Measurements from ENCODE around the gene SPDYE2B. TPM values are rescaled to one million over a fixed set of nuclear protein-coding genes. Genes with fewer than 3 reads are reported as not detected.
"Not testable (repeated sequence)": the region's sequence is repeated elsewhere in the genome, so short reads cannot be mapped to it uniquely, and the experiment has no call there.

SPDYE2B gene
- total and polyA plus RNA-seq, 2 donors (not counting 1 experiment from before 2014, with no cell fraction given), result not detected

GRCh38 chr7:102616507-102617125, 33.5 kb upstream of the SPDYE2B start, which contains the start of gene RASA4:
Gene RASA4 (minus strand): TSS chr7:102616756. CDS start chr7:102616689, 67 bp downstream.
- H3K27me3 Mint-ChIP-seq; intact Hi-C loops (cut with micrococcal nuclease); H3K4me1 Mint-ChIP-seq; H3K36me3 ChIP-seq (replicated peaks in 1 of 2; ENCODE audit: control extremely low read depth in 1 of 2, control insufficient read depth in 1 of 2, extremely low read depth in 1 of 2, insufficient read depth in 2 of 2, low read length in 1 of 2); H2AFZ ChIP-seq (ENCODE audit: insufficient read depth, low read depth, low read length, poor library complexity, severe bottlenecking); H3K79me2 ChIP-seq (ENCODE audit: control insufficient read depth, insufficient read depth, low read length); H3K9me3 ChIP-seq (ENCODE audit: control extremely low read depth in 1 of 3, control insufficient read depth in 2 of 3, insufficient read depth in 1 of 3, low read length in 2 of 3); H4K20me1 ChIP-seq (ENCODE audit: control insufficient read depth, insufficient read depth, low read length, poor library complexity, severe bottlenecking); H3K27ac Mint-ChIP-seq; H3K9ac ChIP-seq (ENCODE audit: low read length); H3K27me3 ChIP-seq (replicated peaks in 1 of 4; ENCODE audit: control extremely low read depth in 1 of 4, control insufficient read depth in 3 of 4, insufficient read depth in 4 of 4, low read length in 3 of 4); CTCF ChIA-PET; H3K9me3 Mint-ChIP-seq (ENCODE audit: insufficient read depth); H3K27ac ChIP-seq (ENCODE audit: low read length in 2 of 2); POLR2A ChIA-PET: not testable (repeated sequence)
- H3K4me3 Mint-ChIP-seq, result peak within 1 kb of the TSS; percentile 53
- WGBS (ENCODE audit: insufficient coverage), result under 1% methylated on average over 14 of the region's 62 CpGs
- DNase-seq (peak; percentile 49), ATAC-seq (ENCODE audit: low read depth) (peak; percentile 95)
- Histone ChIP-seq H3K4me3 (ENCODE audit: control extremely low read depth in 1 of 5, extremely low read depth in 1 of 5, insufficient read depth in 1 of 5, low read depth in 2 of 5, low read length in 4 of 5) (peak within 1 kb of the TSS in 3 of 5 experiments; percentile 38 to 51 (median 39)), H3K4me1 (ENCODE audit: control insufficient read depth in 2 of 2, insufficient read depth in 2 of 2, low read length in 2 of 2) (peaks cover 0 to 14% of the 10 kb centered on the region in 2 donors), H3K4me2 (replicated peaks; ENCODE audit: low read depth, low read length, poor library complexity, severe bottlenecking) (peak within 1 kb of the TSS; percentile 33)

GRCh38 chr7:102618122-102618521, 32.0 kb upstream of the SPDYE2B start:
- H4K20me1 ChIP-seq (ENCODE audit: control insufficient read depth, insufficient read depth, low read length, poor library complexity, severe bottlenecking); H3K27me3 ChIP-seq (replicated peaks in 1 of 4; ENCODE audit: control extremely low read depth in 1 of 4, control insufficient read depth in 3 of 4, insufficient read depth in 4 of 4, low read length in 3 of 4); POLR2A ChIA-PET; H3K27ac ChIP-seq (ENCODE audit: low read length in 2 of 2); H3K4me3 ChIP-seq (ENCODE audit: control extremely low read depth in 1 of 5, extremely low read depth in 1 of 5, insufficient read depth in 1 of 5, low read depth in 2 of 5, low read length in 4 of 5); H3K9ac ChIP-seq (ENCODE audit: low read length); H3K36me3 ChIP-seq (replicated peaks in 1 of 2; ENCODE audit: control extremely low read depth in 1 of 2, control insufficient read depth in 1 of 2, extremely low read depth in 1 of 2, insufficient read depth in 2 of 2, low read length in 1 of 2); H3K9me3 Mint-ChIP-seq (ENCODE audit: insufficient read depth); H3K4me1 Mint-ChIP-seq; H3K4me1 ChIP-seq (ENCODE audit: control insufficient read depth in 2 of 2, insufficient read depth in 2 of 2, low read length in 2 of 2); H3K4me3 Mint-ChIP-seq; H3K9me3 ChIP-seq (ENCODE audit: control extremely low read depth in 1 of 3, control insufficient read depth in 2 of 3, insufficient read depth in 1 of 3, low read length in 2 of 3); intact Hi-C loops (cut with micrococcal nuclease); H2AFZ ChIP-seq (ENCODE audit: insufficient read depth, low read depth, low read length, poor library complexity, severe bottlenecking); H3K4me2 ChIP-seq (replicated peaks; ENCODE audit: low read depth, low read length, poor library complexity, severe bottlenecking); ATAC-seq (ENCODE audit: low read depth); CTCF ChIA-PET; H3K27ac Mint-ChIP-seq; H3K27me3 Mint-ChIP-seq; H3K79me2 ChIP-seq (ENCODE audit: control insufficient read depth, insufficient read depth, low read length): not testable (repeated sequence)
- WGBS (ENCODE audit: insufficient coverage), result no CpG with 5 or more reads among the region's 8 CpGs
- DNase-seq, result peak; percentile 2

- H3K4me2 ChIP-seq (replicated peaks; ENCODE audit: low read depth, low read length, poor library complexity, severe bottlenecking); H3K27me3 ChIP-seq (replicated peaks in 1 of 4; ENCODE audit: control extremely low read depth in 1 of 4, control insufficient read depth in 3 of 4, insufficient read depth in 4 of 4, low read length in 3 of 4); H3K9ac ChIP-seq (ENCODE audit: low read length); H2AFZ ChIP-seq (ENCODE audit: insufficient read depth, low read depth, low read length, poor library complexity, severe bottlenecking); H3K79me2 ChIP-seq (ENCODE audit: control insufficient read depth, insufficient read depth, low read length); H3K27me3 Mint-ChIP-seq; H3K4me3 ChIP-seq (ENCODE audit: control extremely low read depth in 1 of 5, extremely low read depth in 1 of 5, insufficient read depth in 1 of 5, low read depth in 2 of 5, low read length in 4 of 5); DNase-seq; H3K27ac Mint-ChIP-seq; intact Hi-C loops (cut with micrococcal nuclease); H3K9me3 ChIP-seq (ENCODE audit: control extremely low read depth in 1 of 3, control insufficient read depth in 2 of 3, insufficient read depth in 1 of 3, low read length in 2 of 3); H3K4me1 Mint-ChIP-seq; H3K36me3 ChIP-seq (replicated peaks in 1 of 2; ENCODE audit: control extremely low read depth in 1 of 2, control insufficient read depth in 1 of 2, extremely low read depth in 1 of 2, insufficient read depth in 2 of 2, low read length in 1 of 2); POLR2A ChIA-PET; H4K20me1 ChIP-seq (ENCODE audit: control insufficient read depth, insufficient read depth, low read length, poor library complexity, severe bottlenecking); H3K4me1 ChIP-seq (ENCODE audit: control insufficient read depth in 2 of 2, insufficient read depth in 2 of 2, low read length in 2 of 2); H3K27ac ChIP-seq (ENCODE audit: low read length in 2 of 2); CTCF ChIA-PET; H3K4me3 Mint-ChIP-seq; ATAC-seq (ENCODE audit: low read depth); H3K9me3 Mint-ChIP-seq (ENCODE audit: insufficient read depth): not testable (repeated sequence)
- WGBS (ENCODE audit: insufficient coverage), result no CpG with 5 or more reads among the region's 8 CpGs
Observed at GRCh38 chr7:102627271-102627904, 22.7 kb upstream of the SPDYE2B start.

GRCh38 chr7:102630622-102631021, 19.5 kb upstream of the SPDYE2B start:
- WGBS (ENCODE audit: insufficient coverage), result no CpG with 5 or more reads among the region's 9 CpGs
- H3K36me3 ChIP-seq (replicated peaks in 1 of 2; ENCODE audit: control extremely low read depth in 1 of 2, control insufficient read depth in 1 of 2, extremely low read depth in 1 of 2, insufficient read depth in 2 of 2, low read length in 1 of 2); H3K4me1 ChIP-seq (ENCODE audit: control insufficient read depth in 2 of 2, insufficient read depth in 2 of 2, low read length in 2 of 2); H4K20me1 ChIP-seq (ENCODE audit: control insufficient read depth, insufficient read depth, low read length, poor library complexity, severe bottlenecking); intact Hi-C loops (cut with micrococcal nuclease); CTCF ChIA-PET; POLR2A ChIA-PET; H3K79me2 ChIP-seq (ENCODE audit: control insufficient read depth, insufficient read depth, low read length); H3K4me3 ChIP-seq (ENCODE audit: control extremely low read depth in 1 of 5, extremely low read depth in 1 of 5, insufficient read depth in 1 of 5, low read depth in 2 of 5, low read length in 4 of 5); H3K27ac ChIP-seq (ENCODE audit: low read length in 2 of 2); DNase-seq; ATAC-seq (ENCODE audit: low read depth); H3K4me1 Mint-ChIP-seq; H3K9ac ChIP-seq (ENCODE audit: low read length); H3K27ac Mint-ChIP-seq; H3K27me3 Mint-ChIP-seq; H2AFZ ChIP-seq (ENCODE audit: insufficient read depth, low read depth, low read length, poor library complexity, severe bottlenecking); H3K9me3 Mint-ChIP-seq (ENCODE audit: insufficient read depth); H3K27me3 ChIP-seq (replicated peaks in 1 of 4; ENCODE audit: control extremely low read depth in 1 of 4, control insufficient read depth in 3 of 4, insufficient read depth in 4 of 4, low read length in 3 of 4); H3K4me3 Mint-ChIP-seq; H3K9me3 ChIP-seq (ENCODE audit: control extremely low read depth in 1 of 3, control insufficient read depth in 2 of 3, insufficient read depth in 1 of 3, low read length in 2 of 3); H3K4me2 ChIP-seq (replicated peaks; ENCODE audit: low read depth, low read length, poor library complexity, severe bottlenecking): not testable (repeated sequence)

Measured in B cell (primary cell).